ENCODE data around the gene SLC26A3.

DNA sequence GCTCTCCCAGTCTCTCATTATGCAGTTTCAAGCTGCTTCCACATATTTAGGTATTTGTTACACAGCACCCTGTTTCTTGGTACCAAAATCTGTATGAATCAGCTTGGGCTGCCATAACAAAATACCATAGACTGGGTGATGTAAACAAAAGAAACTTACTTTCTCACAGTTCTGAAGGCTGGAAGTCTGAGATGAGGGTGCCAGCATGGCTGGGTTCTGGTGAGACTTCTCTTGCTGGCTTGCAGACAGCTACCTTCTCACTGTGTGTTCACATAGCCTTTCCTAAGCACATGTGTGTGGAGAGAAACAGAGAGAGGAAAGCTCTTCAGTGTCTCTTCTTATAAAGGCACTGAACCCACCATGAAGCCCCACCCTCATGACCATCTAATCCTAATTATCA, 74.7 kb downstream of the SLC26A3 start:
- TF ChIP-seq, protein P1, sequence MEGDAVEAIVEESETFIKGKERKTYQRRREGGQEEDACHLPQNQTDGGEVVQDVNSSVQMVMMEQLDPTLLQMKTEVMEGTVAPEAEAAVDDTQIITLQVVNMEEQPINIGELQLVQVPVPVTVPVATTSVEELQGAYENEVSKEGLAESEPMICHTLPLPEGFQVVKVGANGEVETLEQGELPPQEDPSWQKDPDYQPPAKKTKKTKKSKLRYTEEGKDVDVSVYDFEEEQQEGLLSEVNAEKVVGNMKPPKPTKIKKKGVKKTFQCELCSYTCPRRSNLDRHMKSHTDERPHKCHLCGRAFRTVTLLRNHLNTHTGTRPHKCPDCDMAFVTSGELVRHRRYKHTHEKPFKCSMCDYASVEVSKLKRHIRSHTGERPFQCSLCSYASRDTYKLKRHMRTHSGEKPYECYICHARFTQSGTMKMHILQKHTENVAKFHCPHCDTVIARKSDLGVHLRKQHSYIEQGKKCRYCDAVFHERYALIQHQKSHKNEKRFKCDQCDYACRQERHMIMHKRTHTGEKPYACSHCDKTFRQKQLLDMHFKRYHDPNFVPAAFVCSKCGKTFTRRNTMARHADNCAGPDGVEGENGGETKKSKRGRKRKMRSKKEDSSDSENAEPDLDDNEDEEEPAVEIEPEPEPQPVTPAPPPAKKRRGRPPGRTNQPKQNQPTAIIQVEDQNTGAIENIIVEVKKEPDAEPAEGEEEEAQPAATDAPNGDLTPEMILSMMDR (conservative IDR thresholded peaks at IDR 0.05 in 1 of 2, IDR thresholded peaks at IDR 0.05 in 1 of 2; ENCODE audit: low read depth in 1 of 2, low read length in 2 of 2) = no peak
- TF ChIP-seq EZH2 (IDR thresholded peaks at IDR 0.05; ENCODE audit: low read length, missing control alignments) = no peak
